ENCODE results near the gene GRK4. TPM values are rescaled to one million over a fixed set of nuclear protein-coding genes. Genes with fewer than 3 reads are reported as not detected.

The GRK4 gene
- total and polyA plus RNA-seq, 4 donors, result 1.0 to 2.2 (median 1.8) TPM

GRCh38 chr4:3040452-3041191 is 77.3 kb downstream of the GRK4 start:
- no peak overlapping the region for H3K4me3 ChIP-seq (ENCODE audit: low read depth in 1 of 3, low read length in 3 of 3)

More at GRCh38 chr4:3040452-3041191, 77.3 kb downstream of the GRK4 start:
- H3K4me1 ChIP-seq (ENCODE audit: control insufficient read depth in 4 of 4, insufficient read depth in 4 of 4, low read length in 3 of 4), result peaks cover 3 to 31% (median 10%) of the 10 kb centered on the region in 4 donors
- TF ChIP-seq RAD21 (IDR thresholded peaks at IDR 0.05) (no peak), HNF4G (IDR thresholded peaks at IDR 0.05) (no peak), SP1 (IDR thresholded peaks at IDR 0.05) (no peak), JUND (IDR thresholded peaks at IDR 0.05) (no peak), YY1 (IDR thresholded peaks at IDR 0.05) (no peak), ATF3 (IDR thresholded peaks at IDR 0.05) (no peak), FOXA2 (IDR thresholded peaks at IDR 0.05) (no peak), EGR1 (IDR thresholded peaks at IDR 0.05; ENCODE audit: low read depth in 2 of 2) (no peak), FOXA1 (IDR thresholded peaks at IDR 0.05) (no peak), ZBTB33 (IDR thresholded peaks at IDR 0.05) (no peak), NR2F2 (IDR thresholded peaks at IDR 0.05) (no peak), TAF1 (conservative IDR thresholded peaks at IDR 0.05) (no peak)
- TF ChIP-seq, protein P1, sequence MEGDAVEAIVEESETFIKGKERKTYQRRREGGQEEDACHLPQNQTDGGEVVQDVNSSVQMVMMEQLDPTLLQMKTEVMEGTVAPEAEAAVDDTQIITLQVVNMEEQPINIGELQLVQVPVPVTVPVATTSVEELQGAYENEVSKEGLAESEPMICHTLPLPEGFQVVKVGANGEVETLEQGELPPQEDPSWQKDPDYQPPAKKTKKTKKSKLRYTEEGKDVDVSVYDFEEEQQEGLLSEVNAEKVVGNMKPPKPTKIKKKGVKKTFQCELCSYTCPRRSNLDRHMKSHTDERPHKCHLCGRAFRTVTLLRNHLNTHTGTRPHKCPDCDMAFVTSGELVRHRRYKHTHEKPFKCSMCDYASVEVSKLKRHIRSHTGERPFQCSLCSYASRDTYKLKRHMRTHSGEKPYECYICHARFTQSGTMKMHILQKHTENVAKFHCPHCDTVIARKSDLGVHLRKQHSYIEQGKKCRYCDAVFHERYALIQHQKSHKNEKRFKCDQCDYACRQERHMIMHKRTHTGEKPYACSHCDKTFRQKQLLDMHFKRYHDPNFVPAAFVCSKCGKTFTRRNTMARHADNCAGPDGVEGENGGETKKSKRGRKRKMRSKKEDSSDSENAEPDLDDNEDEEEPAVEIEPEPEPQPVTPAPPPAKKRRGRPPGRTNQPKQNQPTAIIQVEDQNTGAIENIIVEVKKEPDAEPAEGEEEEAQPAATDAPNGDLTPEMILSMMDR (IDR thresholded peaks at IDR 0.05; ENCODE audit: low read depth, low read length, missing input control), result no peak
- TF ChIP-seq, protein P2, sequence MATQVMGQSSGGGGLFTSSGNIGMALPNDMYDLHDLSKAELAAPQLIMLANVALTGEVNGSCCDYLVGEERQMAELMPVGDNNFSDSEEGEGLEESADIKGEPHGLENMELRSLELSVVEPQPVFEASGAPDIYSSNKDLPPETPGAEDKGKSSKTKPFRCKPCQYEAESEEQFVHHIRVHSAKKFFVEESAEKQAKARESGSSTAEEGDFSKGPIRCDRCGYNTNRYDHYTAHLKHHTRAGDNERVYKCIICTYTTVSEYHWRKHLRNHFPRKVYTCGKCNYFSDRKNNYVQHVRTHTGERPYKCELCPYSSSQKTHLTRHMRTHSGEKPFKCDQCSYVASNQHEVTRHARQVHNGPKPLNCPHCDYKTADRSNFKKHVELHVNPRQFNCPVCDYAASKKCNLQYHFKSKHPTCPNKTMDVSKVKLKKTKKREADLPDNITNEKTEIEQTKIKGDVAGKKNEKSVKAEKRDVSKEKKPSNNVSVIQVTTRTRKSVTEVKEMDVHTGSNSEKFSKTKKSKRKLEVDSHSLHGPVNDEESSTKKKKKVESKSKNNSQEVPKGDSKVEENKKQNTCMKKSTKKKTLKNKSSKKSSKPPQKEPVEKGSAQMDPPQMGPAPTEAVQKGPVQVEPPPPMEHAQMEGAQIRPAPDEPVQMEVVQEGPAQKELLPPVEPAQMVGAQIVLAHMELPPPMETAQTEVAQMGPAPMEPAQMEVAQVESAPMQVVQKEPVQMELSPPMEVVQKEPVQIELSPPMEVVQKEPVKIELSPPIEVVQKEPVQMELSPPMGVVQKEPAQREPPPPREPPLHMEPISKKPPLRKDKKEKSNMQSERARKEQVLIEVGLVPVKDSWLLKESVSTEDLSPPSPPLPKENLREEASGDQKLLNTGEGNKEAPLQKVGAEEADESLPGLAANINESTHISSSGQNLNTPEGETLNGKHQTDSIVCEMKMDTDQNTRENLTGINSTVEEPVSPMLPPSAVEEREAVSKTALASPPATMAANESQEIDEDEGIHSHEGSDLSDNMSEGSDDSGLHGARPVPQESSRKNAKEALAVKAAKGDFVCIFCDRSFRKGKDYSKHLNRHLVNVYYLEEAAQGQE (IDR thresholded peaks at IDR 0.05), result no peak
- no peak for DNase-seq (ENCODE audit: low spot score)
- H3K27me3 ChIP-seq (ENCODE audit: control insufficient read depth in 4 of 4, insufficient read depth in 4 of 4, low read length in 3 of 4), result no peaks in the 10 kb centered on the region
- no peaks in the 10 kb centered on the region for H3K36me3 ChIP-seq (ENCODE audit: control insufficient read depth in 4 of 4, insufficient read depth in 3 of 4, low read depth in 1 of 4, low read length in 3 of 4)
- no peak overlapping the region for H3K9ac ChIP-seq (ENCODE audit: low read depth in 1 of 2, low read length in 2 of 2)
- 89% methylated on average over 28 of the region's 28 CpGs for WGBS
- H3K27ac ChIP-seq (ENCODE audit: low read depth in 1 of 2, low read length in 2 of 2), result no peak overlapping the region
- H3K9me3 ChIP-seq (ENCODE audit: control insufficient read depth in 4 of 4, low read length in 3 of 4), result no peaks in the 10 kb centered on the region

Measured in liver (tissue), 9 donors.